ENCODE measurements around the gene ITGA3.

Gene ITGA3

GRCh38 chr17:50071692-50072091, 15.8 kb downstream of the ITGA3 start:
- no CpG with 5 or more reads among the region's 6 CpGs for WGBS (ENCODE audit: insufficient coverage, insufficient read length)

GRCh38 chr17:50072130-50072529, 16.2 kb downstream of the ITGA3 start:
- Histone ChIP-seq H3K36me3 (ENCODE audit: control insufficient read depth, insufficient read depth, low read length) (no peaks in the 10 kb centered on the region), H3K9me3 (ENCODE audit: control insufficient read depth, insufficient read depth, low read length) (no peaks in the 10 kb centered on the region), H3K27ac (ENCODE audit: low read length) (no peak overlapping the region), H3K4me1 (ENCODE audit: control insufficient read depth, insufficient read depth, low read length) (no peaks in the 10 kb centered on the region), H3K27me3 (ENCODE audit: control insufficient read depth, insufficient read depth, low read length) (no peaks in the 10 kb centered on the region), H3K4me3 (ENCODE audit: low read length) (no peak overlapping the region)
- no peak for DNase-seq (ENCODE audit: low read depth, low spot score)
- no CpG with 5 or more reads among the region's 3 CpGs for WGBS (ENCODE audit: insufficient coverage, insufficient read length)

More at GRCh38 chr17:50071692-50072091, 15.8 kb downstream of the ITGA3 start:
- no peak overlapping the region for H3K27ac ChIP-seq (ENCODE audit: low read length)
- H3K4me3 ChIP-seq (ENCODE audit: low read length) = no peak overlapping the region
- H3K9me3 ChIP-seq (ENCODE audit: control insufficient read depth, insufficient read depth, low read length) = no peaks in the 10 kb centered on the region
- H3K36me3 ChIP-seq (ENCODE audit: control insufficient read depth, insufficient read depth, low read length) = no peaks in the 10 kb centered on the region
- H3K4me1 ChIP-seq (ENCODE audit: control insufficient read depth, insufficient read depth, low read length) = no peaks in the 10 kb centered on the region
- H3K27me3 ChIP-seq (ENCODE audit: control insufficient read depth, insufficient read depth, low read length) = no peaks in the 10 kb centered on the region
- DNase-seq (ENCODE audit: low read depth, low spot score) = no peak

GRCh38 chr17:50072925-50073324, 17.0 kb downstream of the ITGA3 start:
- Histone ChIP-seq H3K27me3 (ENCODE audit: control insufficient read depth, insufficient read depth, low read length) (no peaks in the 10 kb centered on the region), H3K36me3 (ENCODE audit: control insufficient read depth, insufficient read depth, low read length) (0 out of 2 replicates have a peak, but pooled peaks cover 1% of the 10 kb centered on the region), H3K4me3 (ENCODE audit: low read length) (no peak overlapping the region), H3K4me1 (ENCODE audit: control insufficient read depth, insufficient read depth, low read length) (no peaks in the 10 kb centered on the region), H3K9me3 (ENCODE audit: control insufficient read depth, insufficient read depth, low read length) (no peaks in the 10 kb centered on the region), H3K27ac (ENCODE audit: low read length) (no peak overlapping the region)
- whole genome bisulfite sequencing (ENCODE audit: insufficient coverage, insufficient read length) = no CpG with 5 or more reads among the region's 1 CpG
- no peak for DNase-seq (ENCODE audit: low read depth, low spot score)

- H3K36me3 ChIP-seq (ENCODE audit: control insufficient read depth, insufficient read depth, low read length) = 0 out of 2 replicates have a peak, but pooled peaks cover 3% of the 10 kb centered on the region
- DNase-seq (ENCODE audit: low read depth, low spot score) = no peak
- no peak overlapping the region for H3K27ac ChIP-seq (ENCODE audit: low read length)
- H3K9me3 ChIP-seq (ENCODE audit: control insufficient read depth, insufficient read depth, low read length) = no peaks in the 10 kb centered on the region
- H3K4me1 ChIP-seq (ENCODE audit: control insufficient read depth, insufficient read depth, low read length) = no peaks in the 10 kb centered on the region
- no CpG with 5 or more reads among the region's 6 CpGs for WGBS (ENCODE audit: insufficient coverage, insufficient read length)
- H3K4me3 ChIP-seq (ENCODE audit: low read length) = no peak overlapping the region
- H3K27me3 ChIP-seq (ENCODE audit: control insufficient read depth, insufficient read depth, low read length) = no peaks in the 10 kb centered on the region
Measured at GRCh38 chr17:50074227-50074626, 18.3 kb downstream of the ITGA3 start.

- Histone ChIP-seq H3K36me3 (ENCODE audit: control insufficient read depth, insufficient read depth, low read length) (0 out of 2 replicates have a peak, but pooled peaks cover 3% of the 10 kb centered on the region), H3K9me3 (ENCODE audit: control insufficient read depth, insufficient read depth, low read length) (no peaks in the 10 kb centered on the region), H3K4me3 (ENCODE audit: low read length) (no peak overlapping the region), H3K4me1 (ENCODE audit: control insufficient read depth, insufficient read depth, low read length) (no peaks in the 10 kb centered on the region), H3K27ac (ENCODE audit: low read length) (no peak overlapping the region), H3K27me3 (ENCODE audit: control insufficient read depth, insufficient read depth, low read length) (no peaks in the 10 kb centered on the region)
- DNase-seq (ENCODE audit: low read depth, low spot score) = no peak
- WGBS (ENCODE audit: insufficient coverage, insufficient read length) = no CpG with 5 or more reads among the region's 16 CpGs
Measured at GRCh38 chr17:50075446-50076032, 19.6 kb downstream of the ITGA3 start.

GRCh38 chr17:50076221-50076590, 20.3 kb downstream of the ITGA3 start:
- Histone ChIP-seq H3K27ac (ENCODE audit: low read length) (no peak overlapping the region), H3K4me1 (ENCODE audit: control insufficient read depth, insufficient read depth, low read length) (no peaks in the 10 kb centered on the region), H3K9me3 (ENCODE audit: control insufficient read depth, insufficient read depth, low read length) (no peaks in the 10 kb centered on the region), H3K4me3 (ENCODE audit: low read length) (no peak overlapping the region), H3K27me3 (ENCODE audit: control insufficient read depth, insufficient read depth, low read length) (no peaks in the 10 kb centered on the region), H3K36me3 (ENCODE audit: control insufficient read depth, insufficient read depth, low read length) (0 out of 2 replicates have a peak, but pooled peaks cover 3% of the 10 kb centered on the region)
- no peak for DNase-seq (ENCODE audit: low read depth, low spot score)
- no CpG with 5 or more reads among the region's 16 CpGs for WGBS (ENCODE audit: insufficient coverage, insufficient read length)

GRCh38 chr17:50076591-50077235, 20.8 kb downstream of the ITGA3 start:
- no peaks in the 10 kb centered on the region for H3K9me3 ChIP-seq (ENCODE audit: control insufficient read depth, insufficient read depth, low read length)
- H3K4me3 ChIP-seq (ENCODE audit: low read length) = no peak overlapping the region
- H3K36me3 ChIP-seq (ENCODE audit: control insufficient read depth, insufficient read depth, low read length) = 0 out of 2 replicates have a peak, but pooled peaks cover 3% of the 10 kb centered on the region
- no peaks in the 10 kb centered on the region for H3K27me3 ChIP-seq (ENCODE audit: control insufficient read depth, insufficient read depth, low read length)
- H3K27ac ChIP-seq (ENCODE audit: low read length) = no peak overlapping the region
- H3K4me1 ChIP-seq (ENCODE audit: control insufficient read depth, insufficient read depth, low read length) = no peaks in the 10 kb centered on the region
- DNase-seq (ENCODE audit: low read depth, low spot score) = no peak
- WGBS (ENCODE audit: insufficient coverage, insufficient read length) = no CpG with 5 or more reads among the region's 39 CpGs

GRCh38 chr17:50078430-50078829, 22.5 kb downstream of the ITGA3 start:
- Histone ChIP-seq H3K4me1 (ENCODE audit: control insufficient read depth, insufficient read depth, low read length) (no peaks in the 10 kb centered on the region), H3K4me3 (ENCODE audit: low read length) (no peak overlapping the region), H3K36me3 (ENCODE audit: control insufficient read depth, insufficient read depth, low read length) (0 out of 2 replicates have a peak, but pooled peaks cover 3% of the 10 kb centered on the region), H3K9me3 (ENCODE audit: control insufficient read depth, insufficient read depth, low read length) (no peaks in the 10 kb centered on the region), H3K27ac (ENCODE audit: low read length) (no peak overlapping the region), H3K27me3 (ENCODE audit: control insufficient read depth, insufficient read depth, low read length) (no peaks in the 10 kb centered on the region)
- WGBS (ENCODE audit: insufficient coverage, insufficient read length) = no CpG with 5 or more reads among the region's 4 CpGs
- no peak for DNase-seq (ENCODE audit: low read depth, low spot score)

GRCh38 chr17:50079334-50080095, 23.6 kb downstream of the ITGA3 start:
- no peaks in the 10 kb centered on the region for H3K4me1 ChIP-seq (ENCODE audit: control insufficient read depth, insufficient read depth, low read length)
- H3K4me3 ChIP-seq (ENCODE audit: low read length) = no peak overlapping the region
- H3K9me3 ChIP-seq (ENCODE audit: control insufficient read depth, insufficient read depth, low read length) = no peaks in the 10 kb centered on the region
- no peak overlapping the region for H3K27ac ChIP-seq (ENCODE audit: low read length)
- WGBS (ENCODE audit: insufficient coverage, insufficient read length) = no CpG with 5 or more reads among the region's 12 CpGs
- H3K36me3 ChIP-seq (ENCODE audit: control insufficient read depth, insufficient read depth, low read length) = 0 out of 2 replicates have a peak, but pooled peaks cover 3% of the 10 kb centered on the region
- DNase-seq (ENCODE audit: low read depth, low spot score) = no peak
- no peaks in the 10 kb centered on the region for H3K27me3 ChIP-seq (ENCODE audit: control insufficient read depth, insufficient read depth, low read length)

- H3K4me1 ChIP-seq (ENCODE audit: control insufficient read depth, insufficient read depth, low read length) = no peaks in the 10 kb centered on the region
- H3K27me3 ChIP-seq (ENCODE audit: control insufficient read depth, insufficient read depth, low read length) = no peaks in the 10 kb centered on the region
- no CpG with 5 or more reads among the region's 11 CpGs for WGBS (ENCODE audit: insufficient coverage, insufficient read length)
- no peak overlapping the region for H3K4me3 ChIP-seq (ENCODE audit: low read length)
- H3K36me3 ChIP-seq (ENCODE audit: control insufficient read depth, insufficient read depth, low read length) = 0 out of 2 replicates have a peak, but pooled peaks cover 3% of the 10 kb centered on the region
- no peak for DNase-seq (ENCODE audit: low read depth, low spot score)
- no peak overlapping the region for H3K27ac ChIP-seq (ENCODE audit: low read length)
- no peaks in the 10 kb centered on the region for H3K9me3 ChIP-seq (ENCODE audit: control insufficient read depth, insufficient read depth, low read length)
Measured at GRCh38 chr17:50080096-50080480, 24.2 kb downstream of the ITGA3 start.
